CD4-positive, CD25-positive, alpha-beta regulatory T cell (primary cell): ENCODE measurements around the gene SHTN1. TPM values are rescaled to one million over a fixed set of nuclear protein-coding genes. Genes with fewer than 3 reads are reported as not detected.

ENCODE experiments used
- ATAC-seq, 2 donors: fragments of 150-1000 bp; cut with Tn5 transposase; one replicate each; pipeline ENCODE4 v1.10.0; 2021; ENCODE audit warnings: low read depth in 2 of 2, moderate number of reproducible peaks in 2 of 2, moderate library complexity in 1 of 2
- DNase-seq, 3 donors: peaks; one replicate each; pipeline versions ENCODE4 v3.0.0 to v3.0.0-alpha.2; 2012 to 2022; ENCODE audit warnings: mixed read lengths in 1 of 3
- H3K27ac ChIP-seq: one replicate; pipeline ENCODE4 v1.7.0; 2013; ENCODE audit warnings: mild to moderate bottlenecking, low read length; ENCODE audit not compliant: insufficient read depth, poor library complexity, severe bottlenecking
- H3K27me3 ChIP-seq: one replicate; pipeline ENCODE4 v1.7.0; 2013; ENCODE audit warnings: low read length; ENCODE audit not compliant: control insufficient read depth, insufficient read depth
- H3K36me3 ChIP-seq: one replicate; pipeline ENCODE4 v1.7.0; 2013; ENCODE audit warnings: mild to moderate bottlenecking, low read length, moderate library complexity; ENCODE audit not compliant: control insufficient read depth, insufficient read depth
- H3K4me1 ChIP-seq: 2 replicates; pipeline ENCODE4 v1.7.0; 2013; ENCODE audit warnings: mild to moderate bottlenecking, low read length; ENCODE audit not compliant: insufficient read depth, control insufficient read depth, poor library complexity, severe bottlenecking
- H3K4me3 ChIP-seq: one replicate; pipeline ENCODE4 v1.7.0; 2013; ENCODE audit warnings: low read depth, mild to moderate bottlenecking, low read length, moderate library complexity
- H3K9me3 ChIP-seq, 2 experiments: 1 replicate in 1 of 2; 2 replicates in 1 of 2; pipeline ENCODE4 v1.7.0; 2013; ENCODE audit warnings: low read length in 2 of 2, mild to moderate bottlenecking in 1 of 2, moderate library complexity in 1 of 2; ENCODE audit not compliant: control insufficient read depth in 2 of 2
- H3K27ac Mint-ChIP-seq, 3 donors: one replicate each; pipeline ENCODE4 v1.8.0; 2020 to 2022; ENCODE audit warnings: mild to moderate bottlenecking in 3 of 3, mixed read lengths in 3 of 3, moderate library complexity in 2 of 3
- H3K27me3 Mint-ChIP-seq: one replicate; pipeline ENCODE4 v1.8.0; 2022; ENCODE audit warnings: mild to moderate bottlenecking, mixed read lengths
- H3K36me3 Mint-ChIP-seq: one replicate; pipeline ENCODE4 v1.8.0; 2020; ENCODE audit warnings: mixed read lengths
- H3K4me1 Mint-ChIP-seq, 4 donors: one replicate each; pipeline ENCODE4 v1.8.0; 2020 to 2022; ENCODE audit warnings: mixed read lengths in 4 of 4, mild to moderate bottlenecking in 1 of 4
- H3K4me3 Mint-ChIP-seq, 4 donors: one replicate each; pipeline ENCODE4 v1.8.0; 2020 to 2022; ENCODE audit warnings: mild to moderate bottlenecking in 4 of 4, mixed read lengths in 4 of 4, moderate library complexity in 3 of 4
- H3K9me3 Mint-ChIP-seq, 7 donors: one replicate each; pipeline ENCODE4 v1.8.0; 2020 to 2022; ENCODE audit warnings: mixed read lengths in 7 of 7, mild to moderate bottlenecking in 3 of 7, moderate library complexity in 2 of 7
- polyA plus RNA-seq, 4 donors: library from polyadenylated mRNA; unstranded; fragments of 300-500 nt; fragmentation: Illumina TruSeq; gene quantifications; one replicate each; pipeline ENCODE4 v1.2.3, GENCODE V29; 2021
- total RNA-seq: library from RNA; stranded (reverse); gene quantifications from one replicate; pipeline ENCODE4 v1.2.3, GENCODE V29; 2022

The SHTN1 gene
- total and polyA plus RNA-seq, 5 donors from 2014 or later, result 0.25 to 2.4 (median 0.65) TPM

DNA sequence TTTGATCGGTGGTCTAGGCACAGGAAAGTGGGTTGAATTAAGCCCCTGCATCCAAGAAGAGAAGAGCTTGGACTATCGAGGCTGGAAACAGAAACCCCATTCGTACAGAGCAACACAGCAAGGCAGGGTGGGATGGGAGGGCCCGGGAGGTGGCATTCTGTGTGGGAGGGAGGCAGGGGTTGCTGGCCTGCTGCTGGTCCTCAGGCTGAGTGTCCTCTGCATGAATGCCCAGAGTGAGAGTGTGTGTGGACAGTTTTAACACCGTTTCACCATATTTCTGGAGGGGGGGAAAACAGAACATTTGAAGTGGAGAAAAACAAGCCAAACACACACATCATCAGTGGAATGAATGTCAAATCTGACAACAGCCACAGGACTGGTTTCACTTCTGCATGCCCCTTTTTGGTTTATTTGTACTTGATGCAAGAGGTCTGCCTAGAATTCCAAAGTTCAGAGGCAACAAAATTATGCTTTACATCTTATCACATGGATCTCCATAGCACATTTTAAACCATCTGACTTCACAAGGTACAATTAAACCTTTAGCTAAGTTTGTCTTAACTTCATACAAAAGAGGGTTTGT, 166.8 kb downstream of the SHTN1 start:
- Mint-ChIP-seq H3K4me3 (no peak overlapping the region), H3K27me3 (no peaks in the 10 kb centered on the region), H3K4me1 (peaks cover 0 to 7% (median 4%) of the 10 kb centered on the region in 4 donors), H3K9me3 (peaks cover 0 to 2% (median 0%) of the 10 kb centered on the region in 7 donors), H3K27ac (no peak overlapping the region), H3K36me3 (no peaks in the 10 kb centered on the region)
- Histone ChIP-seq H3K36me3 (no peaks in the 10 kb centered on the region), H3K9me3 (no peaks in the 10 kb centered on the region), H3K27me3 (no peaks in the 10 kb centered on the region), H3K4me3 (no peak overlapping the region), H3K27ac (no peak overlapping the region), H3K4me1 (no peaks in the 10 kb centered on the region)
- no peak for DNase-seq
- no peak for ATAC-seq

DNA sequence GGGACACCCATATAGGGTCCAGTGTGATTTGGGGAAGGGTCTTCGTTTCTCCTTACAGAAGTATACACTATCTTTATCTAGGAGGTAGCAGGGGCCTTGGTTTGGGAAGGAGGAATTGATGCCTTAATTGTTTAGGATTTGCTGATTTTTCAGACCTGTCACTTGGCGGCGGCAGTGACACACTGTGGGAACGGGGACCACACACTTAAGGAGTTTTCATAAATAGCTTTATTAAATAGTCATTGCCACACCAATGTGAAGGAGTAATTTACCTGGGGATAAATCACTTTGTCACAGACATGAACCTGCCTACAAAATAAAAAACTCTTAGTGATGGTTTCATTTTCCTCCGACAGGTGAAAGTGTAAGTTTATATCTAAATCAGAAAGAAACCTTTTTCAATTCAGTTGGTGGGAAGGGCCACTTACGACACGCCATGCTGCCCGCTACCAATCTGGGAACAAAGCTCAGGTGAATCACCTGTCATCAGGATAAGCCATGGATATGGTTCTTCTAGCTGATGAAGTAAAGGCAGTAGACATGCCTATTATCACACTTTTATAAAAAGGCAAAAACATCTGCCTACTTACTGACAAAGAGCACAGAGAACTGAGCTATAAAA, 168.0 kb downstream of the SHTN1 start:
- no peak overlapping the region for H3K4me3 ChIP-seq
- peaks cover 0 to 2% (median 0%) of the 10 kb centered on the region in 7 donors for H3K9me3 Mint-ChIP-seq
- no peak for ATAC-seq
- no peak overlapping the region for H3K27ac Mint-ChIP-seq
- no peaks in the 10 kb centered on the region for H3K36me3 ChIP-seq
- H3K4me1 ChIP-seq, result no peaks in the 10 kb centered on the region
- H3K27me3 ChIP-seq, result no peaks in the 10 kb centered on the region
- no peak for DNase-seq
- no peak overlapping the region for H3K4me3 Mint-ChIP-seq
- H3K27ac ChIP-seq, result no peak overlapping the region
- no peaks in the 10 kb centered on the region for H3K9me3 ChIP-seq
- H3K36me3 Mint-ChIP-seq, result no peaks in the 10 kb centered on the region
- no peaks in the 10 kb centered on the region for H3K27me3 Mint-ChIP-seq
- peaks cover 0 to 7% (median under 1%) of the 10 kb centered on the region in 4 donors for H3K4me1 Mint-ChIP-seq

DNA sequence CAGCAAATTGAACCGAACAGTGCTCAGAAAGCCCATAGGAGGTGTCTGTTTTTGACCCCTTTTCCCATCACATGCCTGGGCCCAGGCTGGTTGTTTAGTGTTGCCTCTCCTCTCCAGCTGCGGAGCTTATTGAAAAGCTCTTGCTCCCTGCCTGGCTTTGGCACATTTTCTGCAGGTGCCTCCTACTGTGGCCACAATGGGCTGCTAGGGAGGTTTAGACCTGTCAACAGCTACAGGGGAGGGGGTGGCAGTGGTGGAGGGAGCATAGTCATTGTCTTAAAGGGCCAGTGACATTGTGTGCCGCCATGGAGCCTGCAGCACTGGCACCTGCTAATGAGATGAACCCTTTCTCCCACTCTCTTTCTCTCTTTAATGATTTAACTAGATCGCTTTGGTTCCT, 168.9 kb downstream of the SHTN1 start:
- Histone ChIP-seq H3K4me3 (no peak overlapping the region), H3K27me3 (no peaks in the 10 kb centered on the region), H3K36me3 (no peaks in the 10 kb centered on the region), H3K9me3 (no peaks in the 10 kb centered on the region), H3K27ac (no peak overlapping the region), H3K4me1 (no peaks in the 10 kb centered on the region)
- DNase-seq (no peak), ATAC-seq (no peak)
- peaks cover 0 to 3% (median 0%) of the 10 kb centered on the region in 7 donors for H3K9me3 Mint-ChIP-seq
- H3K27ac Mint-ChIP-seq, result no peak overlapping the region
- no peak overlapping the region for H3K4me3 Mint-ChIP-seq
- H3K27me3 Mint-ChIP-seq, result no peaks in the 10 kb centered on the region
- peaks cover 0 to 7% (median under 1%) of the 10 kb centered on the region in 4 donors for H3K4me1 Mint-ChIP-seq
- no peaks in the 10 kb centered on the region for H3K36me3 Mint-ChIP-seq

DNA sequence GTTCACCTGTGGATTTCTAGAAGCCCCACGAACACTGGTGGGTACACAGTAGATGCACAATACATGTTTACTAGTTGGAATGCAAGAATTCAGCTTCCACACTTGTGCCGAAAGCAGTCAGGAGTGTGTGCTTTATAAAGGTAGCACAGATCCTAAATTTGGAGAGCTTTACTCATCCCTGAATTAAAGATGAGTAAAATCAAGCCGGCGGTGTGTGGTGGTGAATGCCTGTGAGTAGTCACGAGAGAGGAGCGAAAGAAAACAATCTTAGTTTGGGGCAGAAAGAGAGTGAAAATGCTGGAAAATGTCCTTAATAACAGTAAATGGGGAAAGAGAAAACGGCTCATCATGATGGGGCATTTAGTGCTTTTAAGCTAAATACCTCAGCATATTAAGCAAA, 169.3 kb downstream of the SHTN1 start:
- Mint-ChIP-seq H3K27me3 (no peaks in the 10 kb centered on the region), H3K4me1 (peaks cover 0 to 7% (median under 1%) of the 10 kb centered on the region in 4 donors), H3K4me3 (no peak overlapping the region), H3K27ac (no peak overlapping the region), H3K9me3 (peaks cover 0 to 4% (median 0%) of the 10 kb centered on the region in 7 donors), H3K36me3 (no peaks in the 10 kb centered on the region)
- Histone ChIP-seq H3K4me1 (no peaks in the 10 kb centered on the region), H3K27me3 (no peaks in the 10 kb centered on the region), H3K4me3 (no peak overlapping the region), H3K9me3 (no peaks in the 10 kb centered on the region), H3K27ac (no peak overlapping the region), H3K36me3 (no peaks in the 10 kb centered on the region)
- DNase-seq (no peak), ATAC-seq (no peak)

DNA sequence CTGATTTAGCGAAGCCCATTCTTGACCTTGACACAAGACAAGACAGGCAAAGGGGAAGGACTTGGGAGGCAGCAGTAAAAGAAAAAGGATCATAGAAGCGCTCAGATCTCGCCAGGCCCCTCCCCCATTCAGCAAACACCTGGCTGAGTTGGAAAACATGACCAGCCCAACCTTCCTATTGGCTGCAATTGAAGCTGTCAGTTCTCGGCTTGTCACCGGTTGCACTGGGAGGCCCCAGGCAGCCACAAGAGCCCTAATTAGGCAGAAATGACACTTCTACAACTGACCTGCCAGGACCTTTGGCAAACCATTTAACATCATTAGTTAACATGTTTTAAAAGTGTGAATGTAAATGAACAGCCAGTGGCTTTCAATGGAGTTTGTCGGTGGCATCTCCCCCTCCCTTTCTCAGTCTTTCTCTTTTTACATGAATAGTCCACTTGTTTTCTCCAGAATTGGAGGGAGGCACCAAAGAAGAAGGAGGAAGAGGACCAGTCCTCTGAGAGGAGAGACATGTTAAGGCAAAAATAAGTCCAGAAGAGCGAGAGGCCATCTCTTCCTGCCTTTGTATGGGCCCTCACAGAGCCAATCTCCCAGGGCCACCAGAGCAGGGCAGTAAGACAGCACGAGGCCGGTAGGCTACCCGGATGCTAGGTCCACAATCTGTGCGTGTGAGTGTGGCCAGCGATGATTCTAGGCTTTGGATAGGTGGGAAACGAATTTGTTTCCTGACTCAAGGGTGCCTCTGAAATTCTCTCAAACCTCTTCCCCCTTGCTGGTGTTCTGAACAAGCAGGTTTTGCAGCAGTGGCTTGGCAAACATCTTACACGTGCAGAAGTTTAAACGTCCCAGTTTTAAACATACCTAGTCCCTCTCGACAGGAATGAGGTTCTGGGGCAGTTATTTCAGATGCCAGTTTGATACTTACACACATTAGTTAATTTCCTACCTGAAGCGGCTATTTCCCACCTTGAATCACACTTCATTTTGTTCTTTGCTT, 170.7 kb downstream of the SHTN1 start:
- no peak overlapping the region for H3K27ac ChIP-seq
- H3K4me3 ChIP-seq, result no peak overlapping the region
- no peaks in the 10 kb centered on the region for H3K36me3 ChIP-seq
- no peaks in the 10 kb centered on the region for H3K9me3 ChIP-seq
- H3K27me3 ChIP-seq, result no peaks in the 10 kb centered on the region
- no peaks in the 10 kb centered on the region for H3K4me1 ChIP-seq
- Mint-ChIP-seq H3K4me3 (no peak overlapping the region), H3K27me3 (no peaks in the 10 kb centered on the region), H3K4me1 (peaks cover 0 to under 1% (median 0%) of the 10 kb centered on the region in 4 donors), H3K9me3 (peaks cover 0 to 4% (median 0%) of the 10 kb centered on the region in 7 donors), H3K36me3 (no peaks in the 10 kb centered on the region), H3K27ac (no peak overlapping the region)
- ATAC-seq, result no peak
- DNase-seq, result no peak

DNA sequence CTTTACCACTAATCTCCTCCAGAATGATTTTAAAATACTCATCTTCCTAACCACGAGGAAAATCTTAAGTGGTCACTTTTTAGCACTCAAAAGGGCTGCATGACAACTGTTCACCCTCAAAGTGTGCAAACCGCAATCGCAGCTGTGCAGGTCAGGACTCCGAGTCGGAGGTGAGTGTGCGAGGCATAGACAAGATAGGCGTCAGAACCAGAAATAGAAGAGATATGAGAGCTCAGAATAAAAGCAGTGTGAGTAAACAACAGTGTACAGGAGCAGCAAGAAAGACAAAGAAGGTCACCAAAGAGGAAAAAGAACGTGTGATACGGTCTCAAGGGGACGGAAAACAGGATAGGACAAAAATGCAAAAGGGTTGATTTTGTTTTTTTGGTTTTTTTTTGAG, 173.2 kb downstream of the SHTN1 start:
- Histone ChIP-seq H3K9me3 (no peaks in the 10 kb centered on the region), H3K27ac (no peak overlapping the region), H3K4me3 (no peak overlapping the region), H3K4me1 (no peaks in the 10 kb centered on the region), H3K36me3 (no peaks in the 10 kb centered on the region), H3K27me3 (no peaks in the 10 kb centered on the region)
- no peak for DNase-seq
- no peak overlapping the region for H3K4me3 Mint-ChIP-seq
- H3K27ac Mint-ChIP-seq, result no peak overlapping the region
- ATAC-seq, result no peak
- H3K36me3 Mint-ChIP-seq, result no peaks in the 10 kb centered on the region
- H3K4me1 Mint-ChIP-seq, result no peaks in the 10 kb centered on the region
- peaks cover 0 to 4% (median 0%) of the 10 kb centered on the region in 7 donors for H3K9me3 Mint-ChIP-seq
- no peaks in the 10 kb centered on the region for H3K27me3 Mint-ChIP-seq
